ENCODE data around the gene ENDOG.
"Not testable (repeated sequence)": the region's sequence is repeated elsewhere in the genome, so short reads cannot be mapped to it uniquely, and the experiment has no call there.

ENDOG gene

GRCh38 chr9:128843171-128843570 lies 24.9 kb downstream of the ENDOG start:
- H3K9me3 ChIP-seq (ENCODE audit: control insufficient read depth in 1 of 2, low read length in 2 of 2); H3K36me3 ChIP-seq (ENCODE audit: control insufficient read depth in 1 of 2, insufficient read depth in 2 of 2, low read length in 2 of 2); H3K27me3 ChIP-seq (ENCODE audit: control insufficient read depth in 1 of 2, insufficient read depth in 2 of 2, low read length in 2 of 2); H3K9ac ChIP-seq (ENCODE audit: low read depth in 1 of 2, low read length in 2 of 2); H3K4me1 ChIP-seq (ENCODE audit: control insufficient read depth in 1 of 2, insufficient read depth in 2 of 2, low read length in 2 of 2); H3K27ac ChIP-seq (ENCODE audit: low read depth, low read length); H3K4me3 ChIP-seq (ENCODE audit: low read depth in 1 of 2, low read length in 2 of 2): not testable (repeated sequence)

- no peak overlapping the region for H3K9ac ChIP-seq (ENCODE audit: low read depth in 1 of 2, low read length in 2 of 2)
- H3K27ac ChIP-seq (ENCODE audit: low read depth, low read length): no peak overlapping the region
- H3K4me3 ChIP-seq (ENCODE audit: low read depth in 1 of 2, low read length in 2 of 2): no peak overlapping the region
- H3K36me3 ChIP-seq (ENCODE audit: control insufficient read depth in 1 of 2, insufficient read depth in 2 of 2, low read length in 2 of 2): no peaks in the 10 kb centered on the region
- H3K9me3 ChIP-seq (ENCODE audit: control insufficient read depth in 1 of 2, low read length in 2 of 2): no peaks in the 10 kb centered on the region
- H3K4me1 ChIP-seq (ENCODE audit: control insufficient read depth in 1 of 2, insufficient read depth in 2 of 2, low read length in 2 of 2): no peaks in the 10 kb centered on the region
- no peaks in the 10 kb centered on the region for H3K27me3 ChIP-seq (ENCODE audit: control insufficient read depth in 1 of 2, insufficient read depth in 2 of 2, low read length in 2 of 2)
Observed at GRCh38 chr9:128845186-128845931, 27.1 kb downstream of the ENDOG start.

GRCh38 chr9:128846680-128847030 lies 28.4 kb downstream of the ENDOG start:
- H3K4me3 ChIP-seq (ENCODE audit: low read depth in 1 of 2, low read length in 2 of 2): no peak overlapping the region
- no peaks in the 10 kb centered on the region for H3K27me3 ChIP-seq (ENCODE audit: control insufficient read depth in 1 of 2, insufficient read depth in 2 of 2, low read length in 2 of 2)
- no peaks in the 10 kb centered on the region for H3K4me1 ChIP-seq (ENCODE audit: control insufficient read depth in 1 of 2, insufficient read depth in 2 of 2, low read length in 2 of 2)
- H3K36me3 ChIP-seq (ENCODE audit: control insufficient read depth in 1 of 2, insufficient read depth in 2 of 2, low read length in 2 of 2): no peaks in the 10 kb centered on the region
- H3K9ac ChIP-seq (ENCODE audit: low read depth in 1 of 2, low read length in 2 of 2): no peak overlapping the region
- peaks cover 3 to 5% of the 10 kb centered on the region in 2 donors for H3K9me3 ChIP-seq (ENCODE audit: control insufficient read depth in 1 of 2, low read length in 2 of 2)
- H3K27ac ChIP-seq (ENCODE audit: low read depth, low read length): no peak overlapping the region

- no peaks in the 10 kb centered on the region for H3K4me1 ChIP-seq (ENCODE audit: control insufficient read depth in 1 of 2, insufficient read depth in 2 of 2, low read length in 2 of 2)
- H3K27ac ChIP-seq (ENCODE audit: low read depth, low read length): no peak overlapping the region
- H3K9ac ChIP-seq (ENCODE audit: low read depth in 1 of 2, low read length in 2 of 2): no peak overlapping the region
- H3K4me3 ChIP-seq (ENCODE audit: low read depth in 1 of 2, low read length in 2 of 2): no peak overlapping the region
- peaks cover 3 to 5% of the 10 kb centered on the region in 2 donors for H3K9me3 ChIP-seq (ENCODE audit: control insufficient read depth in 1 of 2, low read length in 2 of 2)
- H3K27me3 ChIP-seq (ENCODE audit: control insufficient read depth in 1 of 2, insufficient read depth in 2 of 2, low read length in 2 of 2): no peaks in the 10 kb centered on the region
- H3K36me3 ChIP-seq (ENCODE audit: control insufficient read depth in 1 of 2, insufficient read depth in 2 of 2, low read length in 2 of 2): no peaks in the 10 kb centered on the region
Observed at GRCh38 chr9:128847803-128848202, 29.5 kb downstream of the ENDOG start.

- not testable (repeated sequence) for H3K27ac ChIP-seq (ENCODE audit: low read depth, low read length); H3K36me3 ChIP-seq (ENCODE audit: control insufficient read depth in 1 of 2, insufficient read depth in 2 of 2, low read length in 2 of 2); H3K27me3 ChIP-seq (ENCODE audit: control insufficient read depth in 1 of 2, insufficient read depth in 2 of 2, low read length in 2 of 2); H3K4me3 ChIP-seq (ENCODE audit: low read depth in 1 of 2, low read length in 2 of 2); H3K9ac ChIP-seq (ENCODE audit: low read depth in 1 of 2, low read length in 2 of 2); H3K4me1 ChIP-seq (ENCODE audit: control insufficient read depth in 1 of 2, insufficient read depth in 2 of 2, low read length in 2 of 2); H3K9me3 ChIP-seq (ENCODE audit: control insufficient read depth in 1 of 2, low read length in 2 of 2)
Observed at GRCh38 chr9:128851024-128851423, 32.7 kb downstream of the ENDOG start.

- H3K27ac ChIP-seq (ENCODE audit: low read depth, low read length); H3K4me3 ChIP-seq (ENCODE audit: low read depth in 1 of 2, low read length in 2 of 2); H3K27me3 ChIP-seq (ENCODE audit: control insufficient read depth in 1 of 2, insufficient read depth in 2 of 2, low read length in 2 of 2); H3K36me3 ChIP-seq (ENCODE audit: control insufficient read depth in 1 of 2, insufficient read depth in 2 of 2, low read length in 2 of 2); H3K4me1 ChIP-seq (ENCODE audit: control insufficient read depth in 1 of 2, insufficient read depth in 2 of 2, low read length in 2 of 2); H3K9ac ChIP-seq (ENCODE audit: low read depth in 1 of 2, low read length in 2 of 2); H3K9me3 ChIP-seq (ENCODE audit: control insufficient read depth in 1 of 2, low read length in 2 of 2): not testable (repeated sequence)
Observed at GRCh38 chr9:128851779-128852600, 33.7 kb downstream of the ENDOG start.

GRCh38 chr9:128852646-128853045 lies 34.3 kb downstream of the ENDOG start:
- H3K9ac ChIP-seq (ENCODE audit: low read depth in 1 of 2, low read length in 2 of 2); H3K9me3 ChIP-seq (ENCODE audit: control insufficient read depth in 1 of 2, low read length in 2 of 2); H3K27ac ChIP-seq (ENCODE audit: low read depth, low read length); H3K4me1 ChIP-seq (ENCODE audit: control insufficient read depth in 1 of 2, insufficient read depth in 2 of 2, low read length in 2 of 2); H3K4me3 ChIP-seq (ENCODE audit: low read depth in 1 of 2, low read length in 2 of 2); H3K27me3 ChIP-seq (ENCODE audit: control insufficient read depth in 1 of 2, insufficient read depth in 2 of 2, low read length in 2 of 2); H3K36me3 ChIP-seq (ENCODE audit: control insufficient read depth in 1 of 2, insufficient read depth in 2 of 2, low read length in 2 of 2): not testable (repeated sequence)

GRCh38 chr9:128854454-128854853 lies 36.2 kb downstream of the ENDOG start:
- not testable (repeated sequence) for H3K4me1 ChIP-seq (ENCODE audit: control insufficient read depth in 1 of 2, insufficient read depth in 2 of 2, low read length in 2 of 2)

GRCh38 chr9:128858476-128858875 lies 40.2 kb downstream of the ENDOG start:
- not testable (repeated sequence) for H3K9ac ChIP-seq (ENCODE audit: low read depth in 1 of 2, low read length in 2 of 2); H3K27me3 ChIP-seq (ENCODE audit: control insufficient read depth in 1 of 2, insufficient read depth in 2 of 2, low read length in 2 of 2); H3K27ac ChIP-seq (ENCODE audit: low read depth, low read length); H3K4me3 ChIP-seq (ENCODE audit: low read depth in 1 of 2, low read length in 2 of 2); H3K4me1 ChIP-seq (ENCODE audit: control insufficient read depth in 1 of 2, insufficient read depth in 2 of 2, low read length in 2 of 2); H3K36me3 ChIP-seq (ENCODE audit: control insufficient read depth in 1 of 2, insufficient read depth in 2 of 2, low read length in 2 of 2); H3K9me3 ChIP-seq (ENCODE audit: control insufficient read depth in 1 of 2, low read length in 2 of 2)

More at GRCh38 chr9:128854454-128854853, 36.2 kb downstream of the ENDOG start:
- H3K27ac ChIP-seq (ENCODE audit: low read depth, low read length); H3K27me3 ChIP-seq (ENCODE audit: control insufficient read depth in 1 of 2, insufficient read depth in 2 of 2, low read length in 2 of 2); H3K9ac ChIP-seq (ENCODE audit: low read depth in 1 of 2, low read length in 2 of 2); H3K4me3 ChIP-seq (ENCODE audit: low read depth in 1 of 2, low read length in 2 of 2); H3K9me3 ChIP-seq (ENCODE audit: control insufficient read depth in 1 of 2, low read length in 2 of 2); H3K36me3 ChIP-seq (ENCODE audit: control insufficient read depth in 1 of 2, insufficient read depth in 2 of 2, low read length in 2 of 2): not testable (repeated sequence)

GRCh38 chr9:128860937-128861336 lies 42.6 kb downstream of the ENDOG start:
- H3K27ac ChIP-seq (ENCODE audit: low read depth, low read length): no peak overlapping the region

More at GRCh38 chr9:128860937-128861336, 42.6 kb downstream of the ENDOG start:
- no peak overlapping the region for H3K9ac ChIP-seq (ENCODE audit: low read depth in 1 of 2, low read length in 2 of 2)
- H3K4me1 ChIP-seq (ENCODE audit: control insufficient read depth in 1 of 2, insufficient read depth in 2 of 2, low read length in 2 of 2): peaks cover 0 to 5% of the 10 kb centered on the region in 2 donors
- no peaks in the 10 kb centered on the region for H3K27me3 ChIP-seq (ENCODE audit: control insufficient read depth in 1 of 2, insufficient read depth in 2 of 2, low read length in 2 of 2)
- H3K36me3 ChIP-seq (ENCODE audit: control insufficient read depth in 1 of 2, insufficient read depth in 2 of 2, low read length in 2 of 2): no peaks in the 10 kb centered on the region
- no peak overlapping the region for H3K4me3 ChIP-seq (ENCODE audit: low read depth in 1 of 2, low read length in 2 of 2)
- no peaks in the 10 kb centered on the region for H3K9me3 ChIP-seq (ENCODE audit: control insufficient read depth in 1 of 2, low read length in 2 of 2)
